ENCODE data around the gene C1orf141. TPM values are rescaled to one million over a fixed set of nuclear protein-coding genes. Genes with fewer than 3 reads are reported as not detected.
"Not testable (repeated sequence)": the region's sequence is repeated elsewhere in the genome, so short reads cannot be mapped to it uniquely, and the experiment has no call there.

The C1orf141 gene
- total RNA-seq = not detected

- intact Hi-C loops (cut with DNase I) = no loop called here
- ATAC-seq = peak; percentile 81
- DNase-seq (ENCODE audit: low spot score) = no peak
Observed at GRCh38 chr1:67134695-67135094, at the start of gene C1orf141. Gene C1orf141 (minus strand): TSS chr1:67134970. CDS start chr1:67127240, 7,730 bp downstream.

DNA sequence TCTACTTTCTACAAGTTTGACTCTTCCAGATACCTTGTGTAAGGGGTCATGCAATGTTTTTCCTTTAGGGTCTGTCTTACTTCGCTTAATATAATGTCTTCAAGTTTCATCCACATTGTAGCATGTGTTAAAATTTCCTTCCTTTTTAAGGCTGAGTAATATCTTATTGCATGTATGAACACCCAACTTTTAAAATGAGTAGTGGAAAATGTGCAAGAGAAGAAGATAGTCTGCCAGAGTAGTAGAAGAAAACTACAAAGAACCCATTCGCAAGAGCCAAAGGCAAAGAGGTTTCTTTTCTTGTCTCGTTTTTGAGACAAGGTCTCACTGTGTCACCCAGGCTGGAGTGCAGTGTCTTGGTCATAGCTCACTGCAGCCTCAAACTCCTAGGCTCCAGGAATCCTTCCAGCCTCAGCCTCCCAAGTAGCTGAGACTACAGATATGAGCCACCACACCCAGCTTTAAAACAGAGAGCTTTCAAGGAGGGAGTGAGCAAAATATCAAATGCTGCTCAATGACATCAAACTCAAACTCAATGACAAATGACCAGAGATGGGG lies 40.8 kb upstream of the C1orf141 start:
- intact Hi-C loops (cut with DNase I) = no loop called here
- no peak for DNase-seq (ENCODE audit: low spot score)
- no peak for ATAC-seq

- no peak for DNase-seq (ENCODE audit: low spot score)
- intact Hi-C loops (cut with DNase I) = no loop called here
- ATAC-seq = no peak
Observed at GRCh38 chr1:67174716-67175284, 40.0 kb upstream of the C1orf141 start.

DNA sequence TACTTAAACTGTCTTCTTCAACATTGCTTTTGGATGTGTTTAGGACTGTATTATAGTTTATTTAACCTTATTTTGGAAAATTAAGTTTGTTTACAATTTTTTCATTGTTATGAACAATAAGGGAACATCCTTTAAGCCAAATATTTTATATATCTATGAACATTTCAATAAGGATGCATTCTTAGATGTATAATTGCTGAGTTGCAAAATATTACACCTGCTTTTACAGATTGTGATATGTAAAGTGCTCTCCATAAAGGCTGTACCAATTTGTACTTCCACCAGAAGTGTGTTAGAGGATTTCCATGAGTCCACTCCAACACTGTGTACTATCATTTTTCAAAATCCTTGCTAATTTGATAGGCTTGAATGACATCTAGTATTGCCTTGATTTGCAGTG lies 39.2 kb upstream of the C1orf141 start:
- intact Hi-C loops (cut with DNase I) = no loop called here
- no peak for DNase-seq (ENCODE audit: low spot score)
- ATAC-seq = no peak

GRCh38 chr1:67171978-67172377 lies 37.2 kb upstream of the C1orf141 start:
- intact Hi-C loops (cut with DNase I) = no loop called here
- ATAC-seq = no peak

DNA sequence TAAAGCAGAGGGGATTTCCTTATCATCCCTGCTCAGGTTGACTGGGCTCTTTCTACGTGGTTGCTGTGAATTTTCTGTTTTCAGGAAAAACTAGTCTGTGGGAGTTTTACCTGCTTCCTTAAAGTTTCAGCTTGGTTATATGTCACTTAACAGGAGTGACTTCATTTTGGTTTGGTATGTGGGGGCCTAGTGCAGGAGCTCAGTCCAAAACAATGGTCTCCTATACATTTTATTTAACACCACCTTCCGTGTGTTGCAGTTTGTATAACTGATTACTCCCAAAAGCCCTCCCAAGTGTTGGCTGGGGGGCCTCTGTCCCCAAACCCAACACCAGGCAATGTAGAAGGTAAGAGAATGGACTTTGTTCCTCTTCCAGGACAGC lies 36.8 kb upstream of the C1orf141 start:
- DNase-seq (ENCODE audit: low spot score) (no peak), ATAC-seq (no peak)
- intact Hi-C loops (cut with DNase I) = no loop called here

More at GRCh38 chr1:67171978-67172377, 37.2 kb upstream of the C1orf141 start:
- DNase-seq (ENCODE audit: low spot score) = no peak

DNA sequence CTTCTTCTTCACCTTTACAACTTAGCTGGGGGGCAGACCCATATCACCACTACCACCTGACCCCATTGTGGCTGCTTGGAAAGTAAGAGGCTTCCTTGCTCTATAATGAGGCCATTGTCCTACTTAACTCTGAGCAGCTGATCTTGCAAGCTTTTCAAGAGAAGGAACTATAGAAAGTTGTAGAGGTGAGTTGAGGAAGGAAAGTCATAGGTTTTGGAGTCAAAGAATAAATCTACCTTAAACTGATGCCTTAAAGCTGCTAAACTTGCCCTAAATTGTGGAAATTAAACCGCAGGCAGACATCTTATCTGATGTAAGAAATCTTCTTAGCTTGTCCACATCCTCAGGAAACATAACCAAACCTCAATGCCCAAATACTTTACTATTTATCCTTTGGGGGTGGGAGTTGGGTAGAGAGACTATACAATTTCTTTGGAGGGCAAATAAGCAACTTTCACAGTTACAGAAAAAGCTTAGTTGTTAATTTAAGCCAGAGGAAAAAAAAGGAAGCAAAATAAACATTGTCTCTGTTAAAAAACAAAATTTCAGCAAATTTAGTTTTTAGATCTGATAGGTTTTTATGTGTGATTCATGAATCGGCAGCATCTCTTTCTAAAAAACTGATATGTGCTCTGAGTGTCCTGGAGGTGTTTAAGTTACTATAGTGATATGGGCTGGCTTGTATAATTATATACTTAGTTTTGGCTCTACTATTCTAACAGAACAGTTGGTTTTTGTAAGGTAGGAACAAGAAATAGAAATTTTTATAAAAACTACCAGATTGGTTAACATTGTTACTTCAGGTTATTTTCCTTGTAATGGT lies 36.2 kb upstream of the C1orf141 start:
- no peak for ATAC-seq
- no peak for DNase-seq (ENCODE audit: low spot score)
- intact Hi-C loops (cut with DNase I) = no loop called here

DNA sequence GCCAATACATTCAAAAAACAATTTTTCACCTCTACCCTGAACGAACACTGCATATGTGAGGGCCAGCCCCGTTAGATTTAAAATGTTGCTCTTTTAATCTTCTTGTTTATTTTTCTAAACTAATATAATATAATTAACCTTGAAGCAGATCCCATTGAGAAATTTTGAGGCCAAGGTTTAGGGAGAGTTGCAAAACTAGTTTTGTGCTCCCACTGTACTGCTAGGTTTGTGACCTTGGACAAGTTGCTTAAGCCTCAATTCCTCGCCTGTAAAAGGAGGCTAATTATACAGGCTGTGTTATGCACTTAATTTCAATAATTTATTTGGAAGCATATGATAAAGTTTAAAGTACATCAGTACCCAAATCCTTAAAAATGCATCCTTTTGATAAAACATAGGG lies 35.2 kb upstream of the C1orf141 start:
- DNase-seq (ENCODE audit: low spot score) (no peak), ATAC-seq (no peak)
- intact Hi-C loops (cut with DNase I) = no loop called here

DNA sequence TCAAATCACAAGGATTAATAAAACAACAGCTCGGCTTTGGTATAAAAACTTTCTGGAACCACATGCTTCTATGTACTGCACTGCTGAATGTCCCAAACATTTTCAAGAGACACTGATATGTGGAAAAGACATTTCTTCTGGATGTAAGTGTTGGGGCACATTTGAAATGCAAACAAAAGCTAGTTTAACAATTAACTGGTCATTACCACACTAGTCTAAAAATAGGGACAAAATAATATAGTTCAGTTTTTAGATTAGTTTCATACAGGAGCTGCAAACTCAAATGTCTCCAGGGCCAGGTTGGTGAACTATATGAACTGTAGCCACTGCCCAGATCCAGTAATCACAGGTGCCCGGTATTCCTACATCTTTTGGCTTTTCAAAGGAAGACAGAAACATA lies 34.7 kb upstream of the C1orf141 start:
- intact Hi-C loops (cut with DNase I) = no loop called here

DNA sequence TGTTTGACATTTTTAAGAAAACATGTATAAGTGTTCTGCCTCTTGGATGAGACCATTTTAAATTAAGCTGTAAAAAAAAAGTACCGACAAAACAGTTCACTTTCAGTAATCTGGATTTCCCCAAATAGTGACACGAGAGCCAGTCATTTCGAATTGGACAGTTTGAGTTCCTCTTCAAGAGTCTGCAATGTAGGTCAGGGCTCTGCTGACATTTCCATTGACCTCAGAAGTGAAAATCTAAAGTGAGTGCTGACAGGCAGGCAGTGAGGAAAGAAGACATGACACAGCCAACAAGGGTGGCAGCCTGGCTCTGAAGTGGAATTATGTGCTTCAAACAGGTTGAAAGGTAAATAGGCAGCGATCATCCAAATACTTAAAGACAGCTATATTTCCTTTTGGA lies 31.4 kb upstream of the C1orf141 start, which contains the start of gene IL23R:
TSS of gene IL23R (plus strand) at position 259 of the 400 bp plus-strand sequence. CDS start 1,667 bp downstream, outside the sequence.
- intact Hi-C loops (cut with DNase I) = no loop called here
- ATAC-seq = no peak
- no peak for DNase-seq (ENCODE audit: low spot score)

More for the DNA sequence above, 34.7 kb upstream of the C1orf141 start:
- DNase-seq (ENCODE audit: low spot score) (no peak), ATAC-seq (no peak)

- DNase-seq (ENCODE audit: low spot score) (no peak), ATAC-seq (no peak)
Observed at GRCh38 chr1:67165468-67166041, 30.8 kb upstream of the C1orf141 start.

GRCh38 chr1:67162954-67163353 lies 28.2 kb upstream of the C1orf141 start:
- intact Hi-C loops (cut with DNase I) = no loop called here
- DNase-seq (ENCODE audit: low spot score) (no peak), ATAC-seq (no peak)

More at GRCh38 chr1:67165468-67166041, 30.8 kb upstream of the C1orf141 start:
- intact Hi-C loops (cut with DNase I) = no loop called here

DNA sequence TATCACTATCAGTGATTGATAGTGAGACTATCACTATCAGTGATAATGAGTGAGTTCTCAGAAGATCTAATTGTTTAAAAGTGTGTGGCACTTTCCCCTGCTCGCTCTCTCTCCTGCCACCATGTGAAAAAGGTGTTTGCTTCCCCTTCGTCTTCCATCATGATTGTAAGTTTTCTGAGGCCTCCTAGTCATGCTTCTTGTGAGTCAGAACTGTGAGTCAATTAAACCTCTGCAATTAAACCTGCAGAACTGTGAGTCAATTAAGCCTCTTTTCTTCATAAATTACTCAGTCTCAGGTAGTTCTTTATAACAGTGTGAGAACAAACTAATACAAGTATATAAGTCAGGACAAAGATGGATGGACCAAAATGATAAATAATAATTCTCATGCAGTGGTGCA lies 24.5 kb upstream of the C1orf141 start:
- ATAC-seq = no peak
- no peak for DNase-seq (ENCODE audit: low spot score)
- intact Hi-C loops (cut with DNase I) = no loop called here

GRCh38 chr1:67158401-67158800 lies 23.6 kb upstream of the C1orf141 start:
- ATAC-seq (no peak), DNase-seq (ENCODE audit: low spot score) (no peak)
- intact Hi-C loops (cut with DNase I) = no loop called here

DNA sequence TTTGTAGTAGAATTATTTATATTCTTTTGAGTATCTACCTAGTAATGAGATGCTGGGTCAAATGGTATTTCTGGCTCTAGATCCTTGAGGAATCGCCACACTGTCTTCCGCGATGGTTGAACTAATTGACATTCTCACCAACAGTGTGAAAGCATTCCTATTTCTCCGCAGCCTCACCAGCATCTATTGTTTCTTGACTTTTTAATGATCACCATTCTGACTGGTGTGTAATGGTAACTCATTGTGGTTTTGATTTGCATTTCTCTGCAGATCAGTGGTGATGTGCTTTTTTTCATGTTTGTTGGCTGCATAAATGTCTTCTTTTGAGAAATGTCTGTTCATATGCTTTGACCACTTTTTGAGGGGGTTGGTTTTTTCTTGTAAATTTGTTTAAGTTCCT lies 16.2 kb upstream of the C1orf141 start:
- no peak for ATAC-seq
- DNase-seq (ENCODE audit: low spot score) = no peak
- intact Hi-C loops (cut with DNase I) = no loop called here

DNA sequence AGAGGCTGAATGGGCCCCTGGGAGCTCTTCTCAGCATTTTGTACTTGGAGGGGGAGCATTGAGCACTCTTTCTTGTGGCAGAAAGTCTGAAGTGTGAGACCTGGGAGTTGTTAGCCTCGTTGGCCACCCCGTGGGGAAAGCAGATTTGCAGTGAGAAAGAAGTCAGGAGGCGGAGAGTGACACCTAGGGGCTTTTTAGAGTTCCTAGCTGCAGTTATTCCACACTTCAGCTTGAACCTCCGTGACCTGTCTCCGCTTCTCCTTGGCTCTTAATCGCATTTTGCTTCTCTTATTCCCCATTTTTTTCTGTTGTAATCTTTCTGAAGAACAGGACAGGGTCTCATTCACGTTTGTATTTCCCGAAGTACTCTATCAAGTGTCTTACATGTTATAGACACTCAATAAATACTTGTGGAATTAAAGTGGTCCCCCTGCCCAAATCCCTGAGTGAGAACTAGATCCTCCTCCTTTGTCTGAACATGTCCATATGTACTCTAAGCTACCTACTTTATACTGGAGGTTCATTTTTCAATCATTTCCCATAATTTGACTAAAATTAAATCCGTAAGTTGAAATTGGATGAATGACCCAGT lies 14.5 kb upstream of the C1orf141 start:
- ATAC-seq (peak; percentile 96), DNase-seq (ENCODE audit: low spot score) (peak; percentile 68)
- intact Hi-C loops (cut with DNase I) = no loop called here

DNA sequence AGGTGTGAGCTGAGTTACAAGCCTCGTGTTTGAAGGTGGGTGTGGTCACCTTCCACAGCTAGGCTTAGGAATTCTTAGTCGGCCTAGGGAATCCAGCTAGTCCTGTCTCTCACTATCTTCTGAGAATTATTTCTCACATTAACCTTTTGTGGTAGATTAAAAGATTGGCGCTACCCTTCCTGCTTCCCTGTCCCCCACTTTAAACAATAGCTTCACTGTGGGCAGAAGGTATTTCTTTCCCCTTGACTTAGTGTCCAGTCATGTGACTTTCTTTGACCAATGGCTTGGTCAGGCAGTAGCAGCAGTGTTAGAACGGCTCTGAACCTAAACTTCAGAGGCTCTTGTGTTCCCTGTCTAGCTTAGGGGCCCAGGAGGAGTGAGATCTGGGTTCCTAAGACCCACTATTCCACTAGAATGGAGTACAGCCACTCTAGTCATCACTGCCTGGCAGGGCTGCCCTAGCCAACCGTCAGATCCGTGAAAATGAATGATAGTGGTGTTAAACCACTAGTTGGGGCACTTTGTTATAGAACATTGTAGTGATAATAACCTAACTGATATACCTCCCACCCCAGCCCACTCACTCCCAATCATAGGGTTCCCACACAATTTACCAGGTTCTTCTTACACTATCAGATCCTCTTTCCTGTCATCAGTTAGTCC lies 13.9 kb upstream of the C1orf141 start:
- ATAC-seq (peak; percentile 26), DNase-seq (ENCODE audit: low spot score) (no peak)
- intact Hi-C loops (cut with DNase I) = no loop called here

DNA sequence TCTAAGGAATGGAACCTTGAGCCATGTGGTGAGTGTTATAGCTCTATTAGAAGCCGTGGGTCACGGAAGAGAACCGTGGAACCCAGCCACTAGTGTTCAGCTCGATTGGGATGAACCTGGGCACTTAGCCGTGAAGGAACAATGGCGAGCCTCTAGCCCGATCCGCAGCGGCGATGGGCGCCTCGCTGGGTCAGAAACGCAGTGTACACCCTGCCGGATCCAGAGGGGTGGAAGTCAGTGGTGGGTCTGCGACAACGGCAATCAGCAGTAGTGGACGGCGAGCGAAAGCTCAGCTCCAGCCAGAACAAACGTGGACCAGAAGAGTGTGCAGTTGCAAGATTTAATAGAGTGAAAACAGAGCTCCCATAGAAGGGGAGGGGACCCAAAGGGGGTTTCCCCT lies 13.2 kb upstream of the C1orf141 start:
- ATAC-seq; DNase-seq (ENCODE audit: low spot score); intact Hi-C loops (cut with DNase I): not testable (repeated sequence)

GRCh38 chr1:67146539-67146938 lies 11.8 kb upstream of the C1orf141 start:
- ATAC-seq (no peak), DNase-seq (ENCODE audit: low spot score) (no peak)
- intact Hi-C loops (cut with DNase I) = no loop called here
